ENCODE data around the gene STPG4. TPM values are rescaled to one million over a fixed set of nuclear protein-coding genes. Genes with fewer than 3 reads are reported as not detected.

STPG4 gene
- total RNA-seq, 1 experiment from 2014 or later = 0.79 TPM

- Mint-ChIP-seq H3K27ac (ENCODE audit: unreplicated experiment) (peak overlapping the region; percentile 89), H3K4me1 (ENCODE audit: low read depth, unreplicated experiment) (peaks cover 73% of the 10 kb centered on the region), H3K27me3 (ENCODE audit: insufficient read depth, unreplicated experiment) (no peaks in the 10 kb centered on the region), H3K4me3 (ENCODE audit: unreplicated experiment) (peak overlapping the region; percentile 52), H3K9me3 (ENCODE audit: unreplicated experiment) (no peaks in the 10 kb centered on the region), H3K36me3 (ENCODE audit: insufficient read depth, unreplicated experiment) (peaks cover 69% of the 10 kb centered on the region)
- Histone ChIP-seq H3K4me1 (peaks cover 58% of the 10 kb centered on the region), H3K36me3 (ENCODE audit: control insufficient read depth, insufficient read depth, low read length) (peaks cover 1% of the 10 kb centered on the region; the same call in 1 of the 2 replicates), H3K4me3 (ENCODE audit: low read depth, low read length) (no peak overlapping the region), H3K27me3 (replicated peaks; ENCODE audit: control insufficient read depth, insufficient read depth, low read length) (no peaks in the 10 kb centered on the region), H3K9me3 (no peaks in the 10 kb centered on the region)
- CTCF ChIA-PET = interaction anchor here (0.5 to 1.8 kb wide), 4 partner anchors 11 to 375 kb away, joined by 3 to 10 read pairs (median 4); no protein-coding TSS in a partner anchor
- TF ChIP-seq CTCF (IDR thresholded peaks at IDR 0.05; ENCODE audit: insufficient read depth in 1 of 2, low read depth in 1 of 2, low read length in 1 of 2, severe bottlenecking in 1 of 2, unreplicated experiment in 1 of 2) = peak in 1 of 2 experiments; percentile 13
- intact Hi-C loops (cut with micrococcal nuclease; ENCODE audit: unreplicated experiment) = loop anchor here (5.0 kb wide), 1 partner anchor 45 kb away; no protein-coding TSS in a partner anchor
- BruUV-seq (replicated peaks) = TSS peak; percentile 83
- POLR2A ChIA-PET = interaction anchor here (0.6 to 1.3 kb wide), 4 partner anchors 11 to 247 kb away, joined by 3 to 4 read pairs (median 4); no protein-coding TSS in a partner anchor
- peak; percentile 91 to 95 for DNase-seq
These were observed 78.3 kb downstream of the STPG4 start for GRCh38 chr2:47076586-47077441.

DNA sequence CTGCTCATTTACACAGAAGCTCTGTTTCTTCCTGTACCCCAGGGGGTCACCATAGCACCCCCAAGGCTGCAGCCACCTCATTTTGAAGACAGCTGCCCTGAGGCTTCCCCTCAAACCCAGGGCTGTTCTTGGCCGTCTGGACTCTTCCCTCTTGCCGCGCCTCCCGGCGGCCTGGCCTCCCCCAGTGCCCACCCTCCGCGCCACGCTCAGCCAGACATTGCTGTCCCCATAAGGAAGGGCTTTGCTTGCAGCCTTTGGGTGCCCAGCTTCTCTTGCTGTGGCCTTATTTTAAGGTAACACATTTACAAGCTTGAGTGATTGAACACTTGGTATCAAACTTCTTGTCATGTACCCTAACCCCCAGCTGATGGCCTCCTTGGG lies 79.0 kb downstream of the STPG4 start:
- DNase-seq = no peak
- peaks cover 79% of the 10 kb centered on the region for H3K4me1 Mint-ChIP-seq (ENCODE audit: low read depth, unreplicated experiment)
- H3K36me3 Mint-ChIP-seq (ENCODE audit: insufficient read depth, unreplicated experiment) = peaks cover 76% of the 10 kb centered on the region
- CTCF ChIA-PET = interaction anchor here (0.7 to 1.8 kb wide), 3 partner anchors 33 to 247 kb away, joined by 3 to 10 read pairs (median 5); no protein-coding TSS in a partner anchor
- H3K9me3 Mint-ChIP-seq (ENCODE audit: unreplicated experiment) = no peaks in the 10 kb centered on the region
- BruUV-seq (replicated peaks) = no TSS peak
- intact Hi-C loops (cut with micrococcal nuclease; ENCODE audit: unreplicated experiment) = loop anchor here (5.0 kb wide), 1 partner anchor 46 kb away; no protein-coding TSS in a partner anchor
- H3K36me3 ChIP-seq (ENCODE audit: control insufficient read depth, insufficient read depth, low read length) = peaks cover 1% of the 10 kb centered on the region; the same call in 1 of the 2 replicates
- peak overlapping the region; percentile 52 for H3K4me3 Mint-ChIP-seq (ENCODE audit: unreplicated experiment)
- TF ChIP-seq CTCF (IDR thresholded peaks at IDR 0.05; ENCODE audit: insufficient read depth in 1 of 2, low read depth in 1 of 2, low read length in 1 of 2, severe bottlenecking in 1 of 2, unreplicated experiment in 1 of 2) = no peak
- H3K27me3 ChIP-seq (replicated peaks; ENCODE audit: control insufficient read depth, insufficient read depth, low read length) = no peaks in the 10 kb centered on the region
- no peak overlapping the region for H3K4me3 ChIP-seq (ENCODE audit: low read depth, low read length)
- H3K27me3 Mint-ChIP-seq (ENCODE audit: insufficient read depth, unreplicated experiment) = no peaks in the 10 kb centered on the region
- no peaks in the 10 kb centered on the region for H3K9me3 ChIP-seq
- peaks cover 60% of the 10 kb centered on the region for H3K4me1 ChIP-seq
- peak overlapping the region; percentile 89 for H3K27ac Mint-ChIP-seq (ENCODE audit: unreplicated experiment)
- POLR2A ChIA-PET = interaction anchor here (0.6 kb wide), 1 partner anchor 247 kb away, joined by 3 read pairs; no protein-coding TSS in a partner anchor

- Mint-ChIP-seq H3K36me3 (ENCODE audit: insufficient read depth, unreplicated experiment) (peaks cover 76% of the 10 kb centered on the region), H3K27ac (ENCODE audit: unreplicated experiment) (peak overlapping the region; percentile 89), H3K4me3 (ENCODE audit: unreplicated experiment) (peak overlapping the region; percentile 18), H3K9me3 (ENCODE audit: unreplicated experiment) (no peaks in the 10 kb centered on the region), H3K4me1 (ENCODE audit: low read depth, unreplicated experiment) (peaks cover 75% of the 10 kb centered on the region), H3K27me3 (ENCODE audit: insufficient read depth, unreplicated experiment) (no peaks in the 10 kb centered on the region)
- H3K4me1 ChIP-seq = peaks cover 60% of the 10 kb centered on the region
- intact Hi-C loops (cut with micrococcal nuclease; ENCODE audit: unreplicated experiment) = loop anchor here (5.0 kb wide), 1 partner anchor 47 kb away; no protein-coding TSS in a partner anchor
- no peak for TF ChIP-seq CTCF (IDR thresholded peaks at IDR 0.05; ENCODE audit: insufficient read depth in 1 of 2, low read depth in 1 of 2, low read length in 1 of 2, severe bottlenecking in 1 of 2, unreplicated experiment in 1 of 2)
- no TSS peak for BruUV-seq (replicated peaks)
- CTCF ChIA-PET = interaction anchor here (0.7 to 1.8 kb wide), 3 partner anchors 33 to 247 kb away, joined by 3 to 10 read pairs (median 5); no protein-coding TSS in a partner anchor
- no peaks in the 10 kb centered on the region for H3K9me3 ChIP-seq
- no peaks in the 10 kb centered on the region for H3K27me3 ChIP-seq (replicated peaks; ENCODE audit: control insufficient read depth, insufficient read depth, low read length)
- peak in 1 of 2 experiments; percentile 32 for DNase-seq
- H3K36me3 ChIP-seq (ENCODE audit: control insufficient read depth, insufficient read depth, low read length) = peaks cover 1% of the 10 kb centered on the region; the same call in 1 of the 2 replicates
- POLR2A ChIA-PET = no interaction called here
- H3K4me3 ChIP-seq (ENCODE audit: low read depth, low read length) = no peak overlapping the region
These were observed 79.6 kb downstream of the STPG4 start for GRCh38 chr2:47075361-47076125.
